A172 (cell line): ENCODE measurements around the gene PARL. TPM values are rescaled to one million over a fixed set of nuclear protein-coding genes. Genes with fewer than 3 reads are reported as not detected.
"Not testable (repeated sequence)": the region's sequence is repeated elsewhere in the genome, so short reads cannot be mapped to it uniquely, and the experiment has no call there.

Experiments used
- DNase-seq: peaks from one replicate; pipeline ENCODE4 v3.0.0-alpha.2; 2015; ENCODE audit warnings: low spot score
- total RNA-seq: library from RNA; depleted of rRNA; stranded (reverse); fragments of >200 nt; shearing (Covaris generic); gene quantifications from 2 replicates; pipeline ENCODE4 v1.2.3, GENCODE V29; 2014

The PARL gene
- total RNA-seq, 1 experiment from 2014 or later, result 45.8 TPM

- DNase-seq, result no peak
Measured at GRCh38 chr3:183904833-183905780, 20.4 kb upstream of the PARL start.

- DNase-seq, result no peak
Measured at GRCh38 chr3:183898028-183898431, 13.3 kb upstream of the PARL start.

GRCh38 chr3:183897606-183898005, 12.9 kb upstream of the PARL start:
- no peak for DNase-seq

GRCh38 chr3:183896610-183897009, 11.9 kb upstream of the PARL start:
- DNase-seq, result no peak

GRCh38 chr3:183896184-183896583, 11.5 kb upstream of the PARL start:
- DNase-seq, result no peak

- no peak for DNase-seq
Measured at GRCh38 chr3:183895774-183896173, 11.1 kb upstream of the PARL start.

GRCh38 chr3:183895296-183895695, 10.6 kb upstream of the PARL start:
- peak; percentile 55 for DNase-seq

- DNase-seq, result no peak
Measured at GRCh38 chr3:183892610-183893214, 8.0 kb upstream of the PARL start.

- no peak for DNase-seq
Measured at GRCh38 chr3:183885766-183886165, 1.1 kb upstream of the PARL start.

- no peak for DNase-seq
Measured at GRCh38 chr3:183884097-183884426, 618 bp downstream of the PARL start.

GRCh38 chr3:183883291-183884096, 1.2 kb downstream of the PARL start:
- DNase-seq, result no peak

GRCh38 chr3:183880121-183880520, 4.6 kb downstream of the PARL start:
- no peak for DNase-seq

- DNase-seq, result no peak
Measured at GRCh38 chr3:183879243-183879642, 5.4 kb downstream of the PARL start.

- no peak for DNase-seq
Measured at GRCh38 chr3:183878071-183878470, 6.6 kb downstream of the PARL start.

- DNase-seq, result not testable (repeated sequence)
Measured at GRCh38 chr3:183877227-183877626, 7.5 kb downstream of the PARL start.

GRCh38 chr3:183875411-183875810, 9.3 kb downstream of the PARL start:
- DNase-seq, result no peak

- DNase-seq, result no peak
Measured at GRCh38 chr3:183873914-183874313, 10.8 kb downstream of the PARL start.

- no peak for DNase-seq
Measured at GRCh38 chr3:183871541-183871940, 13.1 kb downstream of the PARL start.

- DNase-seq, result no peak
Measured at GRCh38 chr3:183870563-183870962, 14.1 kb downstream of the PARL start.

- no peak for DNase-seq
Measured at GRCh38 chr3:183868796-183869195, 15.9 kb downstream of the PARL start.

GRCh38 chr3:183862610-183863009, 22.1 kb downstream of the PARL start:
- DNase-seq, result no peak

GRCh38 chr3:183857863-183858262, 26.8 kb downstream of the PARL start:
- DNase-seq, result no peak
